SKM-1 treated with dmso at 0.1 percent for 144 hours (cell line): ENCODE data around the gene PPP1R12B.
"Not testable (repeated sequence)": the region's sequence is repeated elsewhere in the genome, so short reads cannot be mapped to it uniquely, and the experiment has no call there.

Experiments used
- DNase-seq: peaks from one replicate; lab custom pipeline; 2025; ENCODE audit not compliant: unreplicated experiment; lab: John Stamatoyannopoulos, UW

PPP1R12B gene

GRCh38 chr1:202551683-202552082, 203.2 kb downstream of the PPP1R12B start:
- DNase-seq = no peak

GRCh38 chr1:202552615-202553014, 204.1 kb downstream of the PPP1R12B start:
- DNase-seq = not testable (repeated sequence)

GRCh38 chr1:202553078-202553477, 204.6 kb downstream of the PPP1R12B start:
- DNase-seq = not testable (repeated sequence)

- peak; percentile 39 for DNase-seq
These were observed 205.1 kb downstream of the PPP1R12B start for GRCh38 chr1:202553560-202554038.

GRCh38 chr1:202554619-202555018, 206.1 kb downstream of the PPP1R12B start:
- DNase-seq = not testable (repeated sequence)

- DNase-seq = not testable (repeated sequence)
These were observed 207.5 kb downstream of the PPP1R12B start for GRCh38 chr1:202556037-202556436.

GRCh38 chr1:202557662-202558061, 209.2 kb downstream of the PPP1R12B start:
- DNase-seq = not testable (repeated sequence)

GRCh38 chr1:202561240-202561639, 212.7 kb downstream of the PPP1R12B start:
- no peak for DNase-seq

- no peak for DNase-seq
These were observed 213.4 kb downstream of the PPP1R12B start for GRCh38 chr1:202561726-202562443.

- no peak for DNase-seq
These were observed 214.1 kb downstream of the PPP1R12B start for GRCh38 chr1:202562444-202563060.

- no peak for DNase-seq
These were observed 215.3 kb downstream of the PPP1R12B start for GRCh38 chr1:202563818-202564217.

GRCh38 chr1:202564958-202565495, 216.5 kb downstream of the PPP1R12B start:
- no peak for DNase-seq

GRCh38 chr1:202565890-202566602, 217.5 kb downstream of the PPP1R12B start:
- DNase-seq = no peak

- DNase-seq = no peak
These were observed 219.2 kb downstream of the PPP1R12B start for GRCh38 chr1:202567738-202568137.

- no peak for DNase-seq
These were observed 219.9 kb downstream of the PPP1R12B start for GRCh38 chr1:202568410-202568809.

GRCh38 chr1:202568826-202569225, 220.3 kb downstream of the PPP1R12B start:
- DNase-seq = no peak

- DNase-seq = no peak
These were observed 221.2 kb downstream of the PPP1R12B start for GRCh38 chr1:202569393-202570322.

GRCh38 chr1:202571719-202572339, 223.3 kb downstream of the PPP1R12B start:
- DNase-seq = peak; percentile 40

GRCh38 chr1:202572867-202573266, 224.4 kb downstream of the PPP1R12B start:
- DNase-seq = no peak
